AML-193 (cell line): ENCODE measurements around the gene DDI2.

Experiments used
- DNase-seq, 2 experiments: peaks; one replicate each; lab custom pipeline; 2025; lab: John Stamatoyannopoulos, UW

The DDI2 gene

GRCh38 chr1:15702722-15703550 is 85.7 kb downstream of the DDI2 start:
- no peak for DNase-seq

- no peak for DNase-seq
Measured at GRCh38 chr1:15703562-15703961, 86.3 kb downstream of the DDI2 start.

GRCh38 chr1:15704526-15705183 is 87.4 kb downstream of the DDI2 start:
- DNase-seq: no peak

- no peak for DNase-seq
Measured at GRCh38 chr1:15705184-15705566, 87.9 kb downstream of the DDI2 start.

GRCh38 chr1:15706751-15707150 is 89.5 kb downstream of the DDI2 start:
- no peak for DNase-seq

- DNase-seq: no peak
Measured at GRCh38 chr1:15707239-15707925, 90.1 kb downstream of the DDI2 start.

- no peak for DNase-seq
Measured at GRCh38 chr1:15708486-15709137, 91.4 kb downstream of the DDI2 start.

- no peak for DNase-seq
Measured at GRCh38 chr1:15709226-15709625, 92.0 kb downstream of the DDI2 start.

GRCh38 chr1:15712168-15712567 is 94.9 kb downstream of the DDI2 start:
- no peak for DNase-seq

GRCh38 chr1:15714406-15715136 is 97.3 kb downstream of the DDI2 start:
- DNase-seq: no peak

GRCh38 chr1:15717418-15718125 is 100.3 kb downstream of the DDI2 start:
- no peak for DNase-seq

GRCh38 chr1:15718199-15718601 is 100.9 kb downstream of the DDI2 start:
- DNase-seq: no peak
